Osteoblast (primary cell): ENCODE results near the gene SHC2. TPM values are rescaled to one million over a fixed set of nuclear protein-coding genes. Genes with fewer than 3 reads are reported as not detected.
A peak's percentile ranks its signal among the peaks of the same experiment; 100 is the strongest.

ENCODE experiments used
- DNase-seq: peaks from one replicate; pipeline ENCODE4 v3.0.0; 2011; ENCODE audit warnings: low spot score, mixed read lengths; ENCODE audit not compliant: insufficient read length; ENCODE audit errors: missing footprints
- H2AFZ ChIP-seq: 2 replicates; pipeline ENCODE4 v1.6.0; 2011; ENCODE audit warnings: mild to moderate bottlenecking, low read length
- H3K27ac ChIP-seq: 2 replicates; pipeline ENCODE4 v1.5.1; 2011; ENCODE audit warnings: mild to moderate bottlenecking, low read depth, low read length, moderate library complexity
- H3K27me3 ChIP-seq: 2 replicates; pipeline ENCODE4 v1.6.0; 2012; ENCODE audit warnings: mild to moderate bottlenecking, control low read depth, inconsistent platforms, low read length, moderate library complexity; ENCODE audit not compliant: insufficient read depth
- H3K36me3 ChIP-seq: 2 replicates; pipeline ENCODE4 v1.5.1; 2011; ENCODE audit warnings: mild to moderate bottlenecking, low read length, control low read depth, moderate library complexity; ENCODE audit not compliant: insufficient read depth
- H3K4me1 ChIP-seq: 2 replicates; pipeline ENCODE4 v1.5.1; 2011; ENCODE audit warnings: mild to moderate bottlenecking, low read length, control low read depth, moderate library complexity; ENCODE audit not compliant: insufficient read depth
- H3K4me2 ChIP-seq: 2 replicates; pipeline ENCODE4 v1.6.0; 2011; ENCODE audit warnings: mild to moderate bottlenecking, low read length; ENCODE audit not compliant: insufficient read depth
- H3K4me3 ChIP-seq: fragments of 200-600 bp; sonication (generic); 3 replicates; pipeline ENCODE4 v1.5.1; 2012; ENCODE audit warnings: mild to moderate bottlenecking, low read length, inconsistent platforms; ENCODE audit not compliant: insufficient read depth
- H3K79me2 ChIP-seq: 2 replicates; pipeline ENCODE4 v1.6.0; 2012; ENCODE audit warnings: mild to moderate bottlenecking, low read length, control low read depth, inconsistent platforms; ENCODE audit not compliant: insufficient read depth
- H3K9me3 ChIP-seq: 2 replicates; pipeline ENCODE4 v1.5.1; 2011; ENCODE audit warnings: low read depth, low read length, control low read depth
- H4K20me1 ChIP-seq: 2 replicates; pipeline ENCODE4 v1.6.0; 2012; ENCODE audit warnings: mild to moderate bottlenecking, low read length, control low read depth; ENCODE audit not compliant: insufficient read depth
- small RNA-seq: library from RNA; depleted of rRNA; stranded (forward); fragments of <200 nt; gene quantifications from one replicate; pipeline ENCODE3, GENCODE V24; 2012
- total RNA-seq: library from RNA; depleted of rRNA; stranded (reverse); fragments of >200 nt; gene quantifications from 2 replicates; pipeline ENCODE4 v1.2.3, GENCODE V29; 2012
- TF ChIP-seq, protein P1 (sequence below): IDR thresholded peaks from 2 replicates; pipeline ENCODE4 v1.5.1; 2011; ENCODE audit warnings: mild to moderate bottlenecking, low read depth, low read length, moderate library complexity; ENCODE audit errors: extremely low read depth

SHC2 gene
- total RNA-seq, 1 donor, result 0.36 TPM

DNA sequence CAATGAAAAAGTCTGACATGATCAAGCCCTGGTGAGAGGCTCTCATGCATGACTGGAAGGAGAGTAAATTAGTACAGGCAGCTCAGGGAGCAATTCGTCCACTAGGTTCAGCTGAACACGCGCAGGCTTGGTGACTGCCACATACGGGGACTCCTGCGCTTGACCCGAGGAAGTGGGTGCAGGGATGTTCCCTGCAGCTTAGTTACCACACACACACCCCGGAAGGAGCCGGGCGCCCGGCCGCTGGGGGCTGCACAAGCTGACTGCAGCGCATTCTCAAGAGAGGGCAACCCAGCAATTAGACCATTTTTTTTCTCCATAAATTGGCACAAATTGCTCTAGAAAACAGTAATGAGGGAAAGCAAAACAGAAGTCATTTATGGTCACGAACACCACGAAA, 93.3 kb downstream of the SHC2 start:
- TF ChIP-seq, protein P1, sequence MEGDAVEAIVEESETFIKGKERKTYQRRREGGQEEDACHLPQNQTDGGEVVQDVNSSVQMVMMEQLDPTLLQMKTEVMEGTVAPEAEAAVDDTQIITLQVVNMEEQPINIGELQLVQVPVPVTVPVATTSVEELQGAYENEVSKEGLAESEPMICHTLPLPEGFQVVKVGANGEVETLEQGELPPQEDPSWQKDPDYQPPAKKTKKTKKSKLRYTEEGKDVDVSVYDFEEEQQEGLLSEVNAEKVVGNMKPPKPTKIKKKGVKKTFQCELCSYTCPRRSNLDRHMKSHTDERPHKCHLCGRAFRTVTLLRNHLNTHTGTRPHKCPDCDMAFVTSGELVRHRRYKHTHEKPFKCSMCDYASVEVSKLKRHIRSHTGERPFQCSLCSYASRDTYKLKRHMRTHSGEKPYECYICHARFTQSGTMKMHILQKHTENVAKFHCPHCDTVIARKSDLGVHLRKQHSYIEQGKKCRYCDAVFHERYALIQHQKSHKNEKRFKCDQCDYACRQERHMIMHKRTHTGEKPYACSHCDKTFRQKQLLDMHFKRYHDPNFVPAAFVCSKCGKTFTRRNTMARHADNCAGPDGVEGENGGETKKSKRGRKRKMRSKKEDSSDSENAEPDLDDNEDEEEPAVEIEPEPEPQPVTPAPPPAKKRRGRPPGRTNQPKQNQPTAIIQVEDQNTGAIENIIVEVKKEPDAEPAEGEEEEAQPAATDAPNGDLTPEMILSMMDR, result no peak
- Histone ChIP-seq H4K20me1 (no peaks in the 10 kb centered on the region), H3K79me2 (no peaks in the 10 kb centered on the region), H3K27ac (no peak overlapping the region), H2AFZ (no peak overlapping the region), H3K27me3 (peaks cover 36% of the 10 kb centered on the region), H3K4me2 (no peak overlapping the region), H3K4me1 (no peaks in the 10 kb centered on the region), H3K9me3 (no peaks in the 10 kb centered on the region), H3K4me3 (no peak overlapping the region), H3K36me3 (no peaks in the 10 kb centered on the region)
- DNase-seq, result peak; percentile 50

DNA sequence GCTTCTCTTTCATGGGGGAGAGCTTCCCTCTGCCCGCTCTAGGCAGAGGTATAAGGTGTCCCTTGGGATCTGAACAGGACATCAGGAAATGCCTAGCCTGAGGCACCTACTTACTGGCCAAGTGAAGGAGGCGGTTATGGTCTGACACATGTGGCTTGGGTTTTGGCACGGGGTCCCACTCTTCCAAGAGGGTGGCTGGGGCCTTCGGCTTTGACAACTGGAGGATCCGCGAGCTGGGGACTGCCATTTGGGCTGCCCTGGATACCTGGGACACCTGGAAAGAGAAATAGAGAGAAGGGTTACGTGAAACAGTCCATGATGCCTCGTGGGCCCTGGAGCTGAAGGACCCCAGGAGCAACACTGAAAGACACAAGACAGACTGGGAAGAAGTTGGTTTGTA, 93.9 kb downstream of the SHC2 start:
- DNase-seq, result peak; percentile 44
- Histone ChIP-seq H4K20me1 (no peaks in the 10 kb centered on the region), H3K36me3 (no peaks in the 10 kb centered on the region), H3K27me3 (peaks cover 30% of the 10 kb centered on the region), H3K4me1 (no peaks in the 10 kb centered on the region), H3K79me2 (no peaks in the 10 kb centered on the region), H3K4me3 (no peak overlapping the region), H3K4me2 (no peak overlapping the region), H3K9me3 (no peaks in the 10 kb centered on the region), H2AFZ (no peak overlapping the region), H3K27ac (no peak overlapping the region)
- TF ChIP-seq, protein P1, result no peak

Small RNA genes lying within 50 kb of the gene (small RNA-seq; reads per million reads assigned to genes)
- not detected for gene RNA5SP462

Other genes with a start within 250 kb of the SHC2 start
- gene PLPP2, start 169.6 kb downstream of the SHC2 start, total RNA-seq, result 1.1 and 1.5 TPM in 2 replicates
- gene MIER2, start 116.2 kb downstream of the SHC2 start, total RNA-seq, result 10.9 and 14.8 TPM in 2 replicates
- gene C2CD4C, start 51.9 kb downstream of the SHC2 start, total RNA-seq, result not detected in 2 replicates
- gene MADCAM1, start 35.5 kb upstream of the SHC2 start, total RNA-seq, result 0.59 and 0.72 TPM in 2 replicates
- 38.3 and 47.8 TPM in 2 replicates for gene TPGS1, start 46.5 kb upstream of the SHC2 start, total RNA-seq
- gene CDC34, start 70.7 kb upstream of the SHC2 start, total RNA-seq, result 32.9 and 40.4 TPM in 2 replicates
- gene GZMM, start 83.0 kb upstream of the SHC2 start, total RNA-seq, result under 0.01 TPM in 1 of 2 replicates, not detected in the other
- gene BSG, start 111.6 kb upstream of the SHC2 start, total RNA-seq, result 273 and 291 TPM in 2 replicates
- gene HCN2, start 128.8 kb upstream of the SHC2 start, total RNA-seq, result 1.2 and 1.4 TPM in 2 replicates
- gene POLRMT, start 172.5 kb upstream of the SHC2 start, total RNA-seq, result 16.6 and 18.6 TPM in 2 replicates
- not detected in 2 replicates for gene FGF22, start 178.8 kb upstream of the SHC2 start, total RNA-seq
- 29.8 and 38.7 TPM in 2 replicates for gene RNF126, start 202.2 kb upstream of the SHC2 start, total RNA-seq
- gene FSTL3, start 215.4 kb upstream of the SHC2 start, total RNA-seq, result 32.7 and 52.1 TPM in 2 replicates
- not detected in 2 replicates for gene PRSS57, start 234.4 kb upstream of the SHC2 start, total RNA-seq
- 9.7 and 10.5 TPM in 2 replicates for gene PALM, start 247.9 kb upstream of the SHC2 start, total RNA-seq